ENCODE data around the gene MACROD2.
A peak's percentile ranks its signal among the peaks of the same experiment; 100 is the strongest.

DNA sequence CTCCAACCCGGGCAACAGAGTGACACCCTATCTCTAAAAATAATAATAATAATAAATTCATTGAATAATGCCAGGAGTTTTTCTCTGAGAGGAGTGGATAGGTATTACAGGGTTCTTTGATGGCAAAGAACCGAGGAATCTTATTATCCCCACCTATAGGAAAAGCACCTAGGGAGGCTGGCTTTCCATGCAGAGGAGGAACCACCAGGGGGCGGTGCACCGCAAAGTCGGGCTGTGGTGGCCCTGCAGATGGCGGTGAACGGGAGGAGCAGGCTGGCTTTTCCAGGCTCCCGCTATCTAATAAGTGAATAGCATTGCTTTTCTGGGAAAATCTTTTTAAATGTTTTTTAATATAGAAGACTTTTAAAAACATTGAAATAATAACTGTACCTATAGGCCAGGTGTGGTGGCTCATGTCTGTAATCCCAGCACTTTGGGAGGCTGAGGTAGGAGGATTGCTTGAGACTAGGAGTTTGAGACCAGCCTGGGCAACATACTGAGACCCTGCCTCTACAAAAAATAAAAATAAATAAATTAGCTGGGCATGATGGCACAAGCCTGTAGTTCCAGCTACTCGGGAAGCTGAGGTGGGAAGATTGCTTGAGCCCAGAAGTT, 1713.8 kb downstream of the MACROD2 start:
- TF ChIP-seq, protein P1, sequence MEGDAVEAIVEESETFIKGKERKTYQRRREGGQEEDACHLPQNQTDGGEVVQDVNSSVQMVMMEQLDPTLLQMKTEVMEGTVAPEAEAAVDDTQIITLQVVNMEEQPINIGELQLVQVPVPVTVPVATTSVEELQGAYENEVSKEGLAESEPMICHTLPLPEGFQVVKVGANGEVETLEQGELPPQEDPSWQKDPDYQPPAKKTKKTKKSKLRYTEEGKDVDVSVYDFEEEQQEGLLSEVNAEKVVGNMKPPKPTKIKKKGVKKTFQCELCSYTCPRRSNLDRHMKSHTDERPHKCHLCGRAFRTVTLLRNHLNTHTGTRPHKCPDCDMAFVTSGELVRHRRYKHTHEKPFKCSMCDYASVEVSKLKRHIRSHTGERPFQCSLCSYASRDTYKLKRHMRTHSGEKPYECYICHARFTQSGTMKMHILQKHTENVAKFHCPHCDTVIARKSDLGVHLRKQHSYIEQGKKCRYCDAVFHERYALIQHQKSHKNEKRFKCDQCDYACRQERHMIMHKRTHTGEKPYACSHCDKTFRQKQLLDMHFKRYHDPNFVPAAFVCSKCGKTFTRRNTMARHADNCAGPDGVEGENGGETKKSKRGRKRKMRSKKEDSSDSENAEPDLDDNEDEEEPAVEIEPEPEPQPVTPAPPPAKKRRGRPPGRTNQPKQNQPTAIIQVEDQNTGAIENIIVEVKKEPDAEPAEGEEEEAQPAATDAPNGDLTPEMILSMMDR (IDR thresholded peaks at IDR 0.05) = peak; percentile 41 to 58 (median 44)
- TF ChIP-seq POLR2A (IDR thresholded peaks at IDR 0.05) (no peak), EP300 (IDR thresholded peaks at IDR 0.05; ENCODE audit: low read depth) (no peak)
